HEK293 (cell line): Measurements from ENCODE around the gene MPC2.

Experiments used
- CTCF ChIA-PET: fragments of 350-600 bp; formaldehyde crosslinking; extraction: SDS; loops from one replicate; lab custom pipeline; 2021; ENCODE audit warnings: antibody characterized with exemption; lab: Yijun Ruan, JAX
- POLR2A ChIA-PET: fragments of 300-600 bp; formaldehyde crosslinking; extraction: SDS; loops from one replicate; lab custom pipeline; 2020; ENCODE audit warnings: antibody characterized with exemption, inconsistent platforms; lab: Yijun Ruan, JAX
- H3K27ac ChIP-seq: fragments of 200-500 bp; sonication (Bioruptor generic); 2 replicates; pipeline ENCODE4 v1.5.1; 2014; ENCODE audit warnings: low read depth, low read length, control low read depth, inconsistent platforms; ENCODE audit errors: extremely low read depth
- H3K36me3 ChIP-seq, 2 experiments: fragments of 200-500 bp in 1 of 2; sonication (Bioruptor generic) in 1 of 2; 1 replicate in 1 of 2; 2 replicates in 1 of 2; pipeline ENCODE4 v1.5.1; 2014 to 2017; ENCODE audit warnings: inconsistent platforms in 2 of 2, low read length in 2 of 2; ENCODE audit not compliant: control insufficient read depth in 2 of 2, insufficient read depth in 1 of 2
- H3K4me1 ChIP-seq: fragments of 200-500 bp; sonication (Bioruptor generic); 2 replicates; pipeline ENCODE4 v1.5.1; 2014; ENCODE audit warnings: mild to moderate bottlenecking, low read length, inconsistent platforms; ENCODE audit not compliant: control insufficient read depth, insufficient read depth
- H3K4me3 ChIP-seq: 2 replicates; pipeline ENCODE4 v1.5.1; 2011; ENCODE audit warnings: low read depth, mild to moderate bottlenecking, control low read depth, low read length, moderate library complexity
- H3K9me3 ChIP-seq: fragments of 200-500 bp; sonication (Bioruptor generic); 2 replicates; pipeline ENCODE4 v1.5.1; 2014; ENCODE audit warnings: low read depth, low read length, inconsistent platforms; ENCODE audit not compliant: control insufficient read depth, insufficient read depth
- ELK4 ChIP-seq: IDR thresholded peaks from 2 replicates; pipeline ENCODE4 v1.6.1; 2011; ENCODE audit warnings: mild to moderate bottlenecking, low read depth, low read length, borderline replicate concordance
- HOXC10 ChIP-seq: sonication (generic); formaldehyde crosslinking; IDR thresholded peaks from 2 replicates; pipeline ENCODE4 v1.8.1; 2023; ENCODE audit warnings: mild to moderate bottlenecking, missing genetic modification reagents
- MZF1 ChIP-seq: fragments of 450-650 bp; formaldehyde crosslinking; IDR thresholded peaks from 2 replicates; pipeline ENCODE4 v1.5.1; 2017; ENCODE audit warnings: missing biosample characterization, missing genetic modification characterization, borderline replicate concordance
- REST ChIP-seq: fragments of 450-650 bp; formaldehyde crosslinking; IDR thresholded peaks from 2 replicates; pipeline ENCODE4 v1.5.1; 2016; ENCODE audit warnings: missing biosample characterization, missing genetic modification characterization
- SP3 ChIP-seq: fragments of 450-650 bp; formaldehyde crosslinking; IDR thresholded peaks from 2 replicates; pipeline ENCODE4 v1.5.1; 2016; ENCODE audit warnings: missing biosample characterization, missing genetic modification characterization
- ZBTB17 ChIP-seq: fragments of 450-650 bp; formaldehyde crosslinking; IDR thresholded peaks from 2 replicates; pipeline ENCODE4 v1.5.1; 2016; ENCODE audit warnings: missing biosample characterization, missing genetic modification characterization
- ZBTB8A ChIP-seq: fragments of 450-650 bp; formaldehyde crosslinking; IDR thresholded peaks from 2 replicates; pipeline ENCODE4 v1.5.1; 2016; ENCODE audit warnings: missing biosample characterization, missing genetic modification characterization
- ZEB2 ChIP-seq: fragments of 450-650 bp; formaldehyde crosslinking; IDR thresholded peaks from 2 replicates; pipeline ENCODE4 v1.5.1; 2016; ENCODE audit warnings: missing biosample characterization, missing genetic modification characterization
- ZIC2 ChIP-seq: fragments of 450-650 bp; formaldehyde crosslinking; IDR thresholded peaks from 2 replicates; pipeline ENCODE4 v1.5.1; 2016; ENCODE audit warnings: missing biosample characterization, missing genetic modification characterization
- ZNF16 ChIP-seq: fragments of 450-650 bp; formaldehyde crosslinking; IDR thresholded peaks from 2 replicates; pipeline ENCODE4 v1.5.1; 2016; ENCODE audit warnings: low read depth, missing biosample characterization, missing genetic modification characterization
- ZNF169 ChIP-seq: fragments of 450-650 bp; formaldehyde crosslinking; IDR thresholded peaks from 2 replicates; pipeline ENCODE4 v1.5.1; 2016; ENCODE audit warnings: missing biosample characterization, missing genetic modification characterization
- ZNF24 ChIP-seq: fragments of 450-650 bp; formaldehyde crosslinking; IDR thresholded peaks from 2 replicates; pipeline ENCODE4 v1.5.1; 2016; ENCODE audit warnings: missing biosample characterization, missing genetic modification characterization
- ZNF311 ChIP-seq: fragments of 450-650 bp; formaldehyde crosslinking; IDR thresholded peaks from 2 replicates; pipeline ENCODE4 v1.5.1; 2017; ENCODE audit warnings: missing biosample characterization, missing genetic modification characterization, borderline replicate concordance
- ZNF335 ChIP-seq: fragments of 450-650 bp; formaldehyde crosslinking; conservative IDR thresholded peaks from 2 replicates; pipeline ENCODE4 v1.5.1; 2016; ENCODE audit warnings: missing biosample characterization, missing genetic modification characterization
- ZNF354C ChIP-seq: fragments of 450-650 bp; formaldehyde crosslinking; IDR thresholded peaks from 2 replicates; pipeline ENCODE4 v1.5.1; 2016; ENCODE audit warnings: missing biosample characterization, missing genetic modification characterization, low read depth, borderline replicate concordance
- ZNF366 ChIP-seq: fragments of 450-650 bp; formaldehyde crosslinking; conservative IDR thresholded peaks from 2 replicates; pipeline ENCODE4 v1.5.1; 2016; ENCODE audit warnings: missing biosample characterization, missing genetic modification characterization
- ZNF416 ChIP-seq: fragments of 450-650 bp; formaldehyde crosslinking; IDR thresholded peaks from 2 replicates; pipeline ENCODE4 v1.5.1; 2016; ENCODE audit warnings: missing biosample characterization, missing genetic modification characterization
- ZNF530 ChIP-seq: fragments of 450-650 bp; formaldehyde crosslinking; IDR thresholded peaks from 2 replicates; pipeline ENCODE4 v1.5.1; 2016; ENCODE audit warnings: low read depth, missing biosample characterization, missing genetic modification characterization
- ZNF610 ChIP-seq: fragments of 450-650 bp; formaldehyde crosslinking; IDR thresholded peaks from 2 replicates; pipeline ENCODE4 v1.5.1; 2016; ENCODE audit warnings: missing biosample characterization, missing genetic modification characterization, borderline replicate concordance
- ZSCAN30 ChIP-seq: fragments of 450-650 bp; IDR thresholded peaks from 2 replicates; pipeline ENCODE4 v1.5.1; 2018; ENCODE audit warnings: missing biosample characterization, mild to moderate bottlenecking, missing genetic modification characterization, moderate library complexity
- ZXDB ChIP-seq: fragments of 450-650 bp; formaldehyde crosslinking; IDR thresholded peaks from 2 replicates; pipeline ENCODE4 v1.5.1; 2016; ENCODE audit warnings: missing biosample characterization, missing genetic modification characterization
- TF ChIP-seq, protein P1 (sequence below): fragments of 450-650 bp; formaldehyde crosslinking; IDR thresholded peaks from 2 replicates; pipeline ENCODE4 v1.5.1; 2016; ENCODE audit warnings: missing biosample characterization, missing genetic modification characterization
- TF ChIP-seq, protein P2 (sequence below): sonication (generic); formaldehyde crosslinking; IDR thresholded peaks from 2 replicates; pipeline ENCODE4 v1.8.1; 2022; ENCODE audit warnings: mild to moderate bottlenecking, moderate library complexity, missing genetic modification reagents
- TF ChIP-seq, protein P3 (sequence below): fragments of 450-650 bp; formaldehyde crosslinking; IDR thresholded peaks from 2 replicates; pipeline ENCODE4 v1.5.1; 2017; ENCODE audit warnings: missing biosample characterization, missing genetic modification characterization
- TF ChIP-seq, protein P4 (sequence below): fragments of 450-650 bp; formaldehyde crosslinking; IDR thresholded peaks from 2 replicates; pipeline ENCODE4 v1.5.1; 2016; ENCODE audit warnings: missing biosample characterization, missing genetic modification characterization

Gene MPC2

DNA sequence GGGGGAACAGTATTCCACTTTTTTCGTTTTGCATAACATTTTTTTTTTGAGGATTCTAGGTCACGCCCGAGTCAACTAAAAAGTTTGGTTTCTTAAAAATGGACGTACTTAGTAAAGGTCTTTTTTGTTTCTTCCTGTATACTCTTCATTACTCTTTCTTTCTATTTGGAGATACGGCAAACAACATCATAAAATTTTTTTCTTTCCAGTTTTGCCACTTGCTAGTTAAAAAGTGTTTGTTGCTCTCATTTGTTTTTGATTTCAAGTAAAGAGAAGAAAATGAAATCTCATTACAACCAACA lies 788 bp upstream of the MPC2 start:
- H3K4me3 ChIP-seq = peak overlapping the region; percentile 92

GRCh38 chr1:167936068-167936929 lies 573 bp downstream of the MPC2 start, which contains the start of gene DCAF6:
TSS of gene DCAF6 (plus strand) at chr1:167936683. CDS start at chr1:167936912, 229 bp downstream.
- Histone ChIP-seq H3K4me1 (no peaks in the 10 kb centered on the region; the same call in 1 of the 2 replicates), H3K27ac (peak within 1 kb of the TSS; percentile 88), H3K9me3 (no peaks in the 10 kb centered on the region), H3K36me3 (no peaks in the 10 kb centered on the region), H3K4me3 (peak within 1 kb of the TSS; percentile 92)
- CTCF ChIA-PET = interaction anchor here (0.9 to 4.4 kb wide), 4 partner anchors 14 to 150 kb away, joined by 3 to 25 read pairs (median 8); no protein-coding TSS in a partner anchor
- POLR2A ChIA-PET = interaction anchor here (0.5 to 3.4 kb wide), 21 partner anchors 8 to 336 kb away, joined by 3 to 37 read pairs (median 4); partner anchors contain the start of gene ADCY10
- TF ChIP-seq, protein P1, sequence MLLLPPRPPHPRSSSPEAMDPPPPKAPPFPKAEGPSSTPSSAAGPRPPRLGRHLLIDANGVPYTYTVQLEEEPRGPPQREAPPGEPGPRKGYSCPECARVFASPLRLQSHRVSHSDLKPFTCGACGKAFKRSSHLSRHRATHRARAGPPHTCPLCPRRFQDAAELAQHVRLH (tag by site-specific recombination) = peak; percentile 100
- TF ChIP-seq ZXDB = peak; percentile 97
- TF ChIP-seq ZSCAN30 (tag by site-specific recombination) = peak; percentile 46
- TF ChIP-seq ZNF16 = no peak
- TF ChIP-seq ZNF24 (tag by site-specific recombination) = 0 out of 2 replicates have a peak, but pooled peaks have one; percentile 73
- no peak for TF ChIP-seq ZNF416
- TF ChIP-seq ZNF610 (tag by site-specific recombination) = 0 out of 2 replicates have a peak, but pooled peaks have one; percentile 32
- no peak for TF ChIP-seq ZEB2 (tag by site-specific recombination)
- TF ChIP-seq ZBTB8A (tag by site-specific recombination) = peak; percentile 38; the same call in 1 of the 2 replicates
- TF ChIP-seq MZF1 (tag by site-specific recombination) = no peak
- TF ChIP-seq REST (tag by site-specific recombination) = peak; percentile 59
- TF ChIP-seq, protein P2, sequence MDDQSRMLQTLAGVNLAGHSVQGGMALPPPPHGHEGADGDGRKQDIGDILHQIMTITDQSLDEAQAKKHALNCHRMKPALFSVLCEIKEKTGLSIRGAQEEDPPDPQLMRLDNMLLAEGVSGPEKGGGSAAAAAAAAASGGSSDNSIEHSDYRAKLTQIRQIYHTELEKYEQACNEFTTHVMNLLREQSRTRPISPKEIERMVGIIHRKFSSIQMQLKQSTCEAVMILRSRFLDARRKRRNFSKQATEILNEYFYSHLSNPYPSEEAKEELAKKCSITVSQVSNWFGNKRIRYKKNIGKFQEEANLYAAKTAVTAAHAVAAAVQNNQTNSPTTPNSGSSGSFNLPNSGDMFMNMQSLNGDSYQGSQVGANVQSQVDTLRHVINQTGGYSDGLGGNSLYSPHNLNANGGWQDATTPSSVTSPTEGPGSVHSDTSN (CRISPR knock-in tag) = 0 out of 2 replicates have a peak, but pooled peaks have one; percentile 11
- no peak for TF ChIP-seq ZNF169 (tag by site-specific recombination)
- no peak for TF ChIP-seq ZNF311
- peak; percentile 98 for TF ChIP-seq SP3 (tag by site-specific recombination)
- no peak for TF ChIP-seq HOXC10 (CRISPR knock-in tag)

More for the DNA sequence above, 788 bp upstream of the MPC2 start:
- H3K27ac ChIP-seq = peak overlapping the region; percentile 88
- TF ChIP-seq ZNF354C (tag by site-specific recombination) = no peak
- TF ChIP-seq ZNF16 = no peak
- TF ChIP-seq, protein P3, sequence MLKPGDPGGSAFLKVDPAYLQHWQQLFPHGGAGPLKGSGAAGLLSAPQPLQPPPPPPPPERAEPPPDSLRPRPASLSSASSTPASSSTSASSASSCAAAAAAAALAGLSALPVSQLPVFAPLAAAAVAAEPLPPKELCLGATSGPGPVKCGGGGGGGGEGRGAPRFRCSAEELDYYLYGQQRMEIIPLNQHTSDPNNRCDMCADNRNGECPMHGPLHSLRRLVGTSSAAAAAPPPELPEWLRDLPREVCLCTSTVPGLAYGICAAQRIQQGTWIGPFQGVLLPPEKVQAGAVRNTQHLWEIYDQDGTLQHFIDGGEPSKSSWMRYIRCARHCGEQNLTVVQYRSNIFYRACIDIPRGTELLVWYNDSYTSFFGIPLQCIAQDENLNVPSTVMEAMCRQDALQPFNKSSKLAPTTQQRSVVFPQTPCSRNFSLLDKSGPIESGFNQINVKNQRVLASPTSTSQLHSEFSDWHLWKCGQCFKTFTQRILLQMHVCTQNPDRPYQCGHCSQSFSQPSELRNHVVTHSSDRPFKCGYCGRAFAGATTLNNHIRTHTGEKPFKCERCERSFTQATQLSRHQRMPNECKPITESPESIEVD (tag by site-specific recombination) = peak; percentile 100
- TF ChIP-seq ZNF366 (tag by site-specific recombination) = peak; percentile 14; the same call in 1 of the 2 replicates
- TF ChIP-seq ELK4 = no peak
- no peak for TF ChIP-seq ZNF335 (tag by site-specific recombination)
- TF ChIP-seq, protein P4, sequence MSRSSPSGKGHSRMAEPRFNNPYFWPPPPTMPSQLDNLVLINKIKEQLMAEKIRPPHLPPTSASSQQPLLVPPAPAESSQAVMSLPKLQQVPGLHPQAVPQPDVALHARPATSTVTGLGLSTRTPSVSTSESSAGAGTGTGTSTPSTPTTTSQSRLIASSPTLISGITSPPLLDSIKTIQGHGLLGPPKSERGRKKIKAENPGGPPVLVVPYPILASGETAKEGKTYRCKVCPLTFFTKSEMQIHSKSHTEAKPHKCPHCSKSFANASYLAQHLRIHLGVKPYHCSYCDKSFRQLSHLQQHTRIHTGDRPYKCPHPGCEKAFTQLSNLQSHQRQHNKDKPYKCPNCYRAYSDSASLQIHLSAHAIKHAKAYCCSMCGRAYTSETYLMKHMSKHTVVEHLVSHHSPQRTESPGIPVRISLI = peak; percentile 97
- no peak for TF ChIP-seq ZNF530
- 0 out of 2 replicates have a peak, but pooled peaks have one; percentile 8 for TF ChIP-seq ZBTB17 (tag by site-specific recombination)
- TF ChIP-seq ZIC2 (tag by site-specific recombination) = no peak
- ChIA-PET CTCF (interaction anchor here (0.7 to 2.3 kb wide), 3 partner anchors 12 to 145 kb away, joined by 3 to 10 read pairs (median 5); no protein-coding TSS in a partner anchor), POLR2A (interaction anchor here (0.6 to 3.4 kb wide), 6 partner anchors 10 to 482 kb away, joined by 3 to 37 read pairs (median 16); no protein-coding TSS in a partner anchor)
- no peaks in the 10 kb centered on the region for H3K36me3 ChIP-seq
- no peaks in the 10 kb centered on the region for H3K9me3 ChIP-seq
- no peaks in the 10 kb centered on the region; the same call in 1 of the 2 replicates for H3K4me1 ChIP-seq
